HG03457 (cell line): ENCODE measurements around the gene ESRP2.

Source experiments
- ATAC-seq: cut with Tn5 transposase; IDR thresholded peaks from one replicate; pipeline ENCODE4 v1.9.1; 2021; ENCODE audit warnings: moderate number of reproducible peaks; ENCODE audit not compliant: unreplicated experiment

The ESRP2 gene

GRCh38 chr16:68235887-68236136 is at the start of gene ESRP2:
Gene ESRP2 (minus strand): TSS chr16:68236127. CDS start chr16:68236045, 82 bp downstream.
- no peak for ATAC-seq

GRCh38 chr16:68285683-68286082 is 49.8 kb upstream of the ESRP2 start:
- no peak for ATAC-seq

- no peak for ATAC-seq
Observed at GRCh38 chr16:68284847-68285246, 48.9 kb upstream of the ESRP2 start.

- no peak for ATAC-seq
Observed at GRCh38 chr16:68283801-68284598, 48.1 kb upstream of the ESRP2 start.

- ATAC-seq, result no peak
Observed at GRCh38 chr16:68283346-68283745, 47.4 kb upstream of the ESRP2 start.

GRCh38 chr16:68282064-68282452 is 46.1 kb upstream of the ESRP2 start:
- no peak for ATAC-seq

- ATAC-seq, result no peak
Observed at GRCh38 chr16:68281368-68282063, 45.6 kb upstream of the ESRP2 start.

GRCh38 chr16:68279726-68280558 is 44.0 kb upstream of the ESRP2 start:
- no peak for ATAC-seq

GRCh38 chr16:68276223-68276622 is 40.3 kb upstream of the ESRP2 start:
- no peak for ATAC-seq

GRCh38 chr16:68275611-68276191 is 39.8 kb upstream of the ESRP2 start:
- peak; percentile 49 for ATAC-seq

- no peak for ATAC-seq
Observed at GRCh38 chr16:68274441-68274840, 38.5 kb upstream of the ESRP2 start.

GRCh38 chr16:68273896-68274295 is 38.0 kb upstream of the ESRP2 start:
- ATAC-seq, result no peak

GRCh38 chr16:68273459-68273858 is 37.5 kb upstream of the ESRP2 start:
- no peak for ATAC-seq

- ATAC-seq, result no peak
Observed at GRCh38 chr16:68272507-68273209, 36.7 kb upstream of the ESRP2 start.

GRCh38 chr16:68270353-68270752 is 34.4 kb upstream of the ESRP2 start:
- no peak for ATAC-seq

- no peak for ATAC-seq
Observed at GRCh38 chr16:68269793-68270192, 33.9 kb upstream of the ESRP2 start.

GRCh38 chr16:68267612-68268405 is 31.9 kb upstream of the ESRP2 start:
- no peak for ATAC-seq

- no peak for ATAC-seq
Observed at GRCh38 chr16:68265078-68265920, 29.4 kb upstream of the ESRP2 start.
